Nephron (organoid): Measurements from ENCODE around the gene LRWD1.

Source experiments
- H3K27ac Mint-ChIP-seq, 3 experiments: 2 replicates each; pipeline ENCODE4 v1.8.0; 2020; ENCODE audit warnings: mixed read lengths in 3 of 3, mild to moderate bottlenecking in 2 of 3, moderate library complexity in 1 of 3
- H3K27me3 Mint-ChIP-seq: 2 replicates; pipeline ENCODE4 v1.8.0; 2021; ENCODE audit warnings: low read depth, mild to moderate bottlenecking, moderate library complexity, mixed read lengths
- H3K36me3 Mint-ChIP-seq: 2 replicates; pipeline ENCODE4 v1.8.0; 2020; ENCODE audit warnings: low read depth, mixed read lengths
- H3K4me1 Mint-ChIP-seq: 2 replicates; pipeline ENCODE4 v1.8.0; 2020; ENCODE audit warnings: mixed read lengths
- H3K4me3 Mint-ChIP-seq, 3 experiments: 2 replicates each; pipeline ENCODE4 v1.8.0; 2020; ENCODE audit warnings: mild to moderate bottlenecking in 3 of 3, mixed read lengths in 3 of 3, moderate library complexity in 2 of 3
- H3K9me3 Mint-ChIP-seq: 2 replicates; pipeline ENCODE4 v1.8.0; 2020; ENCODE audit warnings: mixed read lengths
- TF ChIP-seq, protein P1 (sequence below), 3 experiments: fragments of 200-600 bp; sonication (generic); IDR thresholded peaks; one replicate each; pipeline ENCODE4 v1.5.0; 2021; ENCODE audit warnings: antibody characterized with exemption in 3 of 3; ENCODE audit not compliant: unreplicated experiment in 3 of 3

The LRWD1 gene

DNA sequence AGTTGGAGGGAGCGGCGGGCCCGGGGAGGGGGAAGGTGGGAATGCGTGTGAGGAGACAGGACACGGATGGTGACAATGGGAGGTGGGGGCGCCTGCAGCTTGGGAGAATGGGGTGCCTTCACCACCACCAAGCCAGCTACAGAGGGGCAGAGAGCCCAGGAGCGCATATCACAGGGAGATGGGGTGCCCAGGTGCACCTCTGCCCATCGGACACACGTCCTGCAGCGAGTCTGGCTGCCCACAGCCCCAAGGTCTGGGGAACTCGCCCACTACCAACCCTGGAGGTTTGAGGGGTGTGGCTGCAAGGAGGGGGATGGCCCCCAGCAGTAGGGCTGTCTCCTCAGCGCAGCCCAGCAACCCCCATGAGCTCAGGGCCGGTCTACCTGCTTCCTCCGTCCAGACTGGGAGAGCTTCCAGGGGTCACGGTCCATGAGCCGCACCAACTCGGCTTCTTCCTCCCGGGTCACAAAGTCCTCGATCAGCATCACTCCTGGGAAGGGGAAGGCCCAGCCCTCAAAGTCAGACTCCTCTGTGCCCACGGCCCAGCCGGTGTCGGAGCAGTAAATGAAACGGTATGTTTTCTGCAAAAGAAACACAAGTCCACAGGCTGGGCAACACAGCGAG, 5.5 kb upstream of the LRWD1 start:
- peaks cover 8% of the 10 kb centered on the region for H3K4me1 Mint-ChIP-seq
- H3K27me3 Mint-ChIP-seq = no peaks in the 10 kb centered on the region
- no peak overlapping the region for H3K27ac Mint-ChIP-seq
- H3K4me3 Mint-ChIP-seq = no peak overlapping the region
- peaks cover 23% of the 10 kb centered on the region for H3K36me3 Mint-ChIP-seq
- no peaks in the 10 kb centered on the region for H3K9me3 Mint-ChIP-seq
- TF ChIP-seq, protein P1, sequence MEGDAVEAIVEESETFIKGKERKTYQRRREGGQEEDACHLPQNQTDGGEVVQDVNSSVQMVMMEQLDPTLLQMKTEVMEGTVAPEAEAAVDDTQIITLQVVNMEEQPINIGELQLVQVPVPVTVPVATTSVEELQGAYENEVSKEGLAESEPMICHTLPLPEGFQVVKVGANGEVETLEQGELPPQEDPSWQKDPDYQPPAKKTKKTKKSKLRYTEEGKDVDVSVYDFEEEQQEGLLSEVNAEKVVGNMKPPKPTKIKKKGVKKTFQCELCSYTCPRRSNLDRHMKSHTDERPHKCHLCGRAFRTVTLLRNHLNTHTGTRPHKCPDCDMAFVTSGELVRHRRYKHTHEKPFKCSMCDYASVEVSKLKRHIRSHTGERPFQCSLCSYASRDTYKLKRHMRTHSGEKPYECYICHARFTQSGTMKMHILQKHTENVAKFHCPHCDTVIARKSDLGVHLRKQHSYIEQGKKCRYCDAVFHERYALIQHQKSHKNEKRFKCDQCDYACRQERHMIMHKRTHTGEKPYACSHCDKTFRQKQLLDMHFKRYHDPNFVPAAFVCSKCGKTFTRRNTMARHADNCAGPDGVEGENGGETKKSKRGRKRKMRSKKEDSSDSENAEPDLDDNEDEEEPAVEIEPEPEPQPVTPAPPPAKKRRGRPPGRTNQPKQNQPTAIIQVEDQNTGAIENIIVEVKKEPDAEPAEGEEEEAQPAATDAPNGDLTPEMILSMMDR (IDR thresholded peaks at IDR 0.05; ENCODE audit: unreplicated experiment in 3 of 3) = no peak

DNA sequence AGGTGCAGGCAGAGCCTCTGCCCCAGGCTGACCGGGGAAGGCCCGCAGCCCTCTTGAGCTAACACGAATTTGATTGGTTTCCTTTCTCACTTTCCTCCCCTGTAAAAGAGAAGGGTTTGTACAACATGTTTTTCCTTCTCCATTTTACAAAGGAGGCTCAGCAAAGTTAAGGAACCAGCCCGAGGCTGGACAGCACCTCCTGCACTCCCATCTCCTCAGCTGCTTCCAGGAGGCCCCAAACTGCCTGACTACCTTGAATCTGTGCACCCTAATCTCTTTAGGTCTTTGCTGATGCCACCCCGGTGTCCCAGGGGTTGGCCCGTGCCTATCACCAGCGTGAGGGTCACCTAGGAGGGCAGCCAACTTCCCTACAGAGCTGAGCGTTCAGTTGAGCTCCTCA, 4.3 kb upstream of the LRWD1 start:
- TF ChIP-seq, protein P1 (IDR thresholded peaks at IDR 0.05; ENCODE audit: unreplicated experiment in 3 of 3) = no peak
- Mint-ChIP-seq H3K36me3 (peaks cover 23% of the 10 kb centered on the region), H3K27ac (no peak overlapping the region), H3K9me3 (no peaks in the 10 kb centered on the region), H3K27me3 (no peaks in the 10 kb centered on the region), H3K4me1 (peaks cover 9% of the 10 kb centered on the region), H3K4me3 (peak overlapping the region in 1 of 3 experiments; percentile 32)

- no peaks in the 10 kb centered on the region for H3K27me3 Mint-ChIP-seq
- H3K4me3 Mint-ChIP-seq = peak overlapping the region; percentile 98 to 99 (median 99)
- peaks cover 9% of the 10 kb centered on the region for H3K4me1 Mint-ChIP-seq
- H3K27ac Mint-ChIP-seq = peak overlapping the region; percentile 64 to 93 (median 82)
- TF ChIP-seq, protein P1 (IDR thresholded peaks at IDR 0.05; ENCODE audit: unreplicated experiment in 3 of 3) = no peak
- no peaks in the 10 kb centered on the region for H3K9me3 Mint-ChIP-seq
- H3K36me3 Mint-ChIP-seq = peaks cover 11% of the 10 kb centered on the region
Measured at GRCh38 chr7:102463841-102464576, 775 bp upstream of the LRWD1 start.

GRCh38 chr7:102466097-102466496, 1.3 kb downstream of the LRWD1 start:
- Mint-ChIP-seq H3K27ac (no peak overlapping the region), H3K27me3 (no peaks in the 10 kb centered on the region), H3K9me3 (no peaks in the 10 kb centered on the region), H3K4me3 (peak overlapping the region; percentile 98 to 99 (median 99)), H3K36me3 (peaks cover 13% of the 10 kb centered on the region), H3K4me1 (peaks cover 9% of the 10 kb centered on the region)
- TF ChIP-seq, protein P1 (IDR thresholded peaks at IDR 0.05; ENCODE audit: unreplicated experiment in 3 of 3) = no peak

DNA sequence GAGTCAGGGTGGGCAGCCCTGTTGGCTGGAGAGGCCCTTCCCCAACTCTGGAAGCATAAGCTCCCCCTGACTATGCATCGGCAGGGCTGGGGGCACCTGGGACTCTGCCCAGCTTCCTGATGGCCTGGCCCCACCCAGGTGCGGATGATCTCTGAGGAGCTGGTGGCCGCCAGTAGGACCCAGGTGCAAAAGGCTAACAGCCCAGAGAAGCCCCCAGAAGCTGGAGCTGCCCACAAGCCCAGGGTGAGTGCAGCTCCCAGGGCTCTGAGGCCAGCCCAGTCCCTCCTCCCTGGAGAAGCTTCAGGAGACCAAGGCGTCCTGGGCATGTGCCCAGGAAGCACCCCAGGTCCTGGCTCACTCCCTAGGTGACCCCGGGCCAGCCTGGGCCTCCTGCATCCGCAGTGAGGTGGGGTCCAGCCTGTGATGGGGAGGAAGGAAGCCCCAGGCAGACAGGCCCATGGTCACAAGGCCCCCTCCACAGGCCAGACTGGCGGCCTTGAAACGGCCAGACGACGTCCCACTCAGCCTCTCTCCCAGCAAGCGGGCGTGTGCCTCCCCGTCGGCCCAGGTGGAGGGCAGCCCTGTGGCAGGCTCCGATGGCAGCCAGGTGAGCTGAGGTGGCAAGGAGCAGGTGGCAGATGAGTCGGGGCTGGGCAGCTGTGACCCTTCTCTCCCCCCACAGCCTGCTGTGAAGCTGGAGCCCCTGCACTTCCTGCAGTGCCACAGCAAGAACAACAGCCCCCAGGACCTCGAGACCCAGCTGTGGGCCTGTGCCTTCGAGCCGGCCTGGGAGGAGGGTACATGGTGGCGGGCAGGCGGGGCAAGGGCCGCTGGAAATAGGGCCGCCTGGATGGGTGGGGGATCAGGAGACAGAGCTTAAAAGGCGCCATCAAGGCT, 3.0 kb downstream of the LRWD1 start:
- TF ChIP-seq, protein P1 (IDR thresholded peaks at IDR 0.05; ENCODE audit: unreplicated experiment in 3 of 3) = no peak
- Mint-ChIP-seq H3K27me3 (no peaks in the 10 kb centered on the region), H3K9me3 (no peaks in the 10 kb centered on the region), H3K27ac (no peak overlapping the region), H3K36me3 (peaks cover 11% of the 10 kb centered on the region), H3K4me1 (peaks cover 9% of the 10 kb centered on the region), H3K4me3 (peak overlapping the region in 2 of 3 experiments; percentile 99)
